HG03103 (cell line): ENCODE measurements around the gene CHMP5.
"Not testable (repeated sequence)": the region's sequence is repeated elsewhere in the genome, so short reads cannot be mapped to it uniquely, and the experiment has no call there.

Source experiments
- ATAC-seq: cut with Tn5 transposase; IDR thresholded peaks from one replicate; pipeline ENCODE4 v1.9.1; 2021; ENCODE audit warnings: low read depth; ENCODE audit not compliant: unreplicated experiment

The CHMP5 gene

GRCh38 chr9:33310748-33311147, 45.9 kb downstream of the CHMP5 start:
- ATAC-seq = no peak

- no peak for ATAC-seq
These were observed 47.1 kb downstream of the CHMP5 start for GRCh38 chr9:33311953-33312352.

- ATAC-seq = no peak
These were observed 50.5 kb downstream of the CHMP5 start for GRCh38 chr9:33315371-33315770.

- ATAC-seq = not testable (repeated sequence)
These were observed 52.3 kb downstream of the CHMP5 start for GRCh38 chr9:33317136-33317535.

- no peak for ATAC-seq
These were observed 53.4 kb downstream of the CHMP5 start for GRCh38 chr9:33318225-33318624.

- no peak for ATAC-seq
These were observed 53.9 kb downstream of the CHMP5 start for GRCh38 chr9:33318781-33319180.

- ATAC-seq = no peak
These were observed 55.4 kb downstream of the CHMP5 start for GRCh38 chr9:33320230-33320567.

GRCh38 chr9:33320568-33321261, 55.9 kb downstream of the CHMP5 start:
- ATAC-seq = no peak

GRCh38 chr9:33329117-33329563, 64.3 kb downstream of the CHMP5 start:
- no peak for ATAC-seq

- no peak for ATAC-seq
These were observed 65.1 kb downstream of the CHMP5 start for GRCh38 chr9:33329979-33330378.

- ATAC-seq = no peak
These were observed 66.6 kb downstream of the CHMP5 start for GRCh38 chr9:33331377-33331891.
